Measurements from ENCODE around the gene DCC.

The DCC gene

DNA sequence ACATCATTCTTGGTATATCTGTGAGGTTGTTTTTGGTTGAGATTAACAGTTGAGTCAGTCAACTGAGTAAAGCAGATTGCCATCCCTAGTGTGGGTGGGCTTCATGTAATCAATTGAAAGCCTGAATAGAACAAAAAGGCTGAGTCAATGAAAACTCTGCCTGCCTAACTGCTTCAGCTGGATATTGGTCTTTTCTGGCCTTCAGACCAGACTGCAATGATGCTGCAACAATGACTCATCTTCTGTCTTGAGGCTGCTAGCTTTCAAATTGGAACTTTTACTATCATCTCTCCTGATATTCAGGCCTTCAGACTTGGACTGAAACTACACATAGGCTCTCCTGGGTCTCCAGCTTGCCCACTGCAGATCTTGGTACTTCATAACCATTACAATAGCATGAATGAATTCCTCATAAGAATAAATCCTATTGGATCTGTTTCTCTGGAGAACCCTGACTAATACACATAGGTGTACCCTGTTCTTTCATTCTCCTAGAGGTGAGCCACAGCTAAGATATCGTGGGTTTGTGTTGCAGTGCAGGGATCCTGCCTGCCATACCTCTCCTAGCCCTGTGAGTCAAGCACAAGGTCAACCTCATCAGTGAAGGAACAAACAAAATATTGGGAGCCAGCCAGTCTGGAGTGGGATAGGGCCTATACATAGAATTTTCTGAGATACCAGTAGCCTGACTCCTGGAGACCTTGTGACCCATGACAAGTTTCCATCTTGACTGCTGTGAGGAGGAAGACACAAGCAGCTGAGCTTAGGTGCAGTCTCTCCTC, 473.8 kb downstream of the DCC start:
- H3K36me3 ChIP-seq (ENCODE audit: control insufficient read depth, low read length), result no peaks in the 10 kb centered on the region
- H4K20me1 ChIP-seq (ENCODE audit: control insufficient read depth, insufficient read depth, low read depth, low read length), result no peaks in the 10 kb centered on the region
- H3K27ac ChIP-seq (ENCODE audit: low read depth, low read length), result no peak overlapping the region
- TF ChIP-seq EZH2phosphoT487 (IDR thresholded peaks at IDR 0.05; ENCODE audit: borderline replicate concordance, low read length), result no peak
- TF ChIP-seq, protein P1, sequence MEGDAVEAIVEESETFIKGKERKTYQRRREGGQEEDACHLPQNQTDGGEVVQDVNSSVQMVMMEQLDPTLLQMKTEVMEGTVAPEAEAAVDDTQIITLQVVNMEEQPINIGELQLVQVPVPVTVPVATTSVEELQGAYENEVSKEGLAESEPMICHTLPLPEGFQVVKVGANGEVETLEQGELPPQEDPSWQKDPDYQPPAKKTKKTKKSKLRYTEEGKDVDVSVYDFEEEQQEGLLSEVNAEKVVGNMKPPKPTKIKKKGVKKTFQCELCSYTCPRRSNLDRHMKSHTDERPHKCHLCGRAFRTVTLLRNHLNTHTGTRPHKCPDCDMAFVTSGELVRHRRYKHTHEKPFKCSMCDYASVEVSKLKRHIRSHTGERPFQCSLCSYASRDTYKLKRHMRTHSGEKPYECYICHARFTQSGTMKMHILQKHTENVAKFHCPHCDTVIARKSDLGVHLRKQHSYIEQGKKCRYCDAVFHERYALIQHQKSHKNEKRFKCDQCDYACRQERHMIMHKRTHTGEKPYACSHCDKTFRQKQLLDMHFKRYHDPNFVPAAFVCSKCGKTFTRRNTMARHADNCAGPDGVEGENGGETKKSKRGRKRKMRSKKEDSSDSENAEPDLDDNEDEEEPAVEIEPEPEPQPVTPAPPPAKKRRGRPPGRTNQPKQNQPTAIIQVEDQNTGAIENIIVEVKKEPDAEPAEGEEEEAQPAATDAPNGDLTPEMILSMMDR (IDR thresholded peaks at IDR 0.05; ENCODE audit: low read depth, low read length, poor library complexity, severe bottlenecking), result no peak
- no peaks in the 10 kb centered on the region for H3F3A ChIP-seq (ENCODE audit: control insufficient read depth, insufficient read depth)
- H3K4me1 ChIP-seq (ENCODE audit: control insufficient read depth, low read length), result no peaks in the 10 kb centered on the region
- no peaks in the 10 kb centered on the region for H3K27me3 ChIP-seq (ENCODE audit: control insufficient read depth, low read length)
- no peaks in the 10 kb centered on the region for H3K79me2 ChIP-seq (ENCODE audit: control insufficient read depth, low read length)
- no peaks in the 10 kb centered on the region for H3K9me3 ChIP-seq (ENCODE audit: control insufficient read depth, insufficient read depth, low read length)
- H3K4me3 ChIP-seq (ENCODE audit: low read length), result no peak overlapping the region
- H3K9me2 ChIP-seq (replicated peaks; ENCODE audit: control insufficient read depth, low read length), result no peaks in the 10 kb centered on the region
- no peak overlapping the region for H3K4me2 ChIP-seq (ENCODE audit: low read length)

DNA sequence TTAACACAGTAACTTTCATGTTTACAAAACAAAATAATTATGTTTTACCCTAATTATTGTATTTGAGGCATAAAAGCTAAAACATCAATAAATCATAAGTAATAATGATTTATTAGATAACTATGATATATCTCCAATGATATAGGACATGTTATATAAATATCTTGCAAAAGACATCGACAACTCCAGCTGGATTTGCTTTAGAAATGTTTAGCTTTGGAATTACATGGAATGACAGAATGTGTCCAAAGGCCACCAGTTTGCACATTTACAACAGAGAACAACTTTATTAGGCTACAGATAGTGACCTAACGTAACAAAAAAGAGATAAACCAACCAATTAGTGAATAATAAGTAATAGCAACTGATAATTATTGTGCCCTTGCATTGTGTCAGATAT, 475.7 kb downstream of the DCC start:
- Histone ChIP-seq H3K9me3 (ENCODE audit: control insufficient read depth, insufficient read depth, low read length) (no peaks in the 10 kb centered on the region), H3K9me2 (replicated peaks; ENCODE audit: control insufficient read depth, low read length) (no peaks in the 10 kb centered on the region), H4K20me1 (ENCODE audit: control insufficient read depth, insufficient read depth, low read depth, low read length) (no peaks in the 10 kb centered on the region), H3K4me1 (ENCODE audit: control insufficient read depth, low read length) (no peaks in the 10 kb centered on the region), H3K36me3 (ENCODE audit: control insufficient read depth, low read length) (no peaks in the 10 kb centered on the region), H3K4me3 (ENCODE audit: low read length) (no peak overlapping the region), H3K27me3 (ENCODE audit: control insufficient read depth, low read length) (no peaks in the 10 kb centered on the region), H3K4me2 (ENCODE audit: low read length) (no peak overlapping the region), H3F3A (ENCODE audit: control insufficient read depth, insufficient read depth) (no peaks in the 10 kb centered on the region), H3K79me2 (ENCODE audit: control insufficient read depth, low read length) (no peaks in the 10 kb centered on the region), H3K27ac (ENCODE audit: low read depth, low read length) (no peak overlapping the region)
- TF ChIP-seq EZH2phosphoT487 (IDR thresholded peaks at IDR 0.05; ENCODE audit: borderline replicate concordance, low read length), result no peak
- TF ChIP-seq, protein P1 (IDR thresholded peaks at IDR 0.05; ENCODE audit: low read depth, low read length, poor library complexity, severe bottlenecking), result no peak

DNA sequence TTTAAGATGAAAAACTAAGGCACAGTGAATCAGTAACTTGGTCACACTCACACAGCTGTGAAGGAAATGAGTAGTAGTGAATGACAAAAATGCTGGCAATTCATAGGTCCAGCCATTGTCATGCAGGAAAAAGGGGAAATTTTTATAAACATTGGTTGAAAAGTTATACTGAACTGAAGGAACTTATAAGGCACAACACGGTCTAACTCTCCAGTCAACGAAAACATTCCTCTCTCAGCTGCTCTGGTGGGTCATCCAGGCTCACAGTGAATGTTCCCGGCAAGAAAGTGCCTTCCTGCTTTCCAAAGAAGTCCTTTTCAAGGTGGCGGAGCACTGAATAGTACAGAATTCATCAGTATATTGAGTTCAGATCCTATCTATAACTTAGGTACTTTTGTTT, 476.1 kb downstream of the DCC start:
- no peaks in the 10 kb centered on the region for H3F3A ChIP-seq (ENCODE audit: control insufficient read depth, insufficient read depth)
- no peak overlapping the region for H3K27ac ChIP-seq (ENCODE audit: low read depth, low read length)
- no peaks in the 10 kb centered on the region for H3K9me3 ChIP-seq (ENCODE audit: control insufficient read depth, insufficient read depth, low read length)
- H3K4me3 ChIP-seq (ENCODE audit: low read length), result no peak overlapping the region
- H4K20me1 ChIP-seq (ENCODE audit: control insufficient read depth, insufficient read depth, low read depth, low read length), result no peaks in the 10 kb centered on the region
- no peaks in the 10 kb centered on the region for H3K27me3 ChIP-seq (ENCODE audit: control insufficient read depth, low read length)
- H3K36me3 ChIP-seq (ENCODE audit: control insufficient read depth, low read length), result no peaks in the 10 kb centered on the region
- no peak overlapping the region for H3K4me2 ChIP-seq (ENCODE audit: low read length)
- H3K9me2 ChIP-seq (replicated peaks; ENCODE audit: control insufficient read depth, low read length), result no peaks in the 10 kb centered on the region
- no peaks in the 10 kb centered on the region for H3K79me2 ChIP-seq (ENCODE audit: control insufficient read depth, low read length)
- no peak for TF ChIP-seq EZH2phosphoT487 (IDR thresholded peaks at IDR 0.05; ENCODE audit: borderline replicate concordance, low read length)
- TF ChIP-seq, protein P1 (IDR thresholded peaks at IDR 0.05; ENCODE audit: low read depth, low read length, poor library complexity, severe bottlenecking), result no peak
- no peaks in the 10 kb centered on the region for H3K4me1 ChIP-seq (ENCODE audit: control insufficient read depth, low read length)
